Liver (tissue), 3 donors: Measurements from ENCODE around the gene RBM22.

Experiments
- ATF3 ChIP-seq: IDR thresholded peaks from 2 replicates; pipeline ENCODE4 v1.6.1; 2016; ENCODE audit warnings: antibody characterized with exemption
- CTCF ChIP-seq: fragments of 150-350 bp; IDR thresholded peaks from 2 replicates; pipeline ENCODE4 v1.5.1; 2017; ENCODE audit warnings: improper control_type of control experiment, low read depth, low read length; ENCODE audit not compliant: missing input control
- EGR1 ChIP-seq, 2 donors: IDR thresholded peaks; 2 replicates each; pipeline ENCODE4 v1.6.1; 2016 to 2018; ENCODE audit warnings: antibody characterized with exemption in 2 of 2, low read depth in 2 of 2
- GABPA ChIP-seq, 2 donors: IDR thresholded peaks in 1 of 2; conservative IDR thresholded peaks in 1 of 2; 2 replicates each; pipeline ENCODE4 v1.6.1; 2016; ENCODE audit warnings: antibody characterized with exemption in 2 of 2, mild to moderate bottlenecking in 1 of 2, moderate library complexity in 1 of 2
- HNF4A ChIP-seq, 2 donors: conservative IDR thresholded peaks; 2 replicates each; pipeline ENCODE4 v1.6.1; 2016; ENCODE audit warnings: antibody characterized with exemption in 2 of 2, mild to moderate bottlenecking in 2 of 2
- JUND ChIP-seq, 2 donors: IDR thresholded peaks; 2 replicates each; pipeline ENCODE4 v1.6.1; 2016; ENCODE audit warnings: antibody characterized with exemption in 2 of 2
- MAX ChIP-seq: IDR thresholded peaks from 2 replicates; pipeline ENCODE4 v1.6.1; 2016; ENCODE audit warnings: antibody characterized with exemption
- REST ChIP-seq: IDR thresholded peaks from 2 replicates; pipeline ENCODE4 v1.6.1; 2016; ENCODE audit warnings: antibody characterized with exemption, mild to moderate bottlenecking
- RXRA ChIP-seq, 2 donors: IDR thresholded peaks; 2 replicates each; pipeline ENCODE4 v1.6.1; 2017 to 2018; ENCODE audit warnings: antibody characterized with exemption in 2 of 2, mild to moderate bottlenecking in 1 of 2
- TAF1 ChIP-seq: conservative IDR thresholded peaks from 2 replicates; pipeline ENCODE4 v1.6.1; 2016; ENCODE audit warnings: antibody characterized with exemption, mild to moderate bottlenecking
- donor health status: healthy.
- donor health status: healthy.

GRCh38 chr5:150653145-150653761 is 47.6 kb downstream of the RBM22 start:
- TF ChIP-seq CTCF = no peak
- TF ChIP-seq GABPA (IDR thresholded peaks at IDR 0.05 in 1 of 2, conservative IDR thresholded peaks at IDR 0.05 in 1 of 2) = no peak
- TF ChIP-seq REST = no peak
- no peak for TF ChIP-seq ATF3
- TF ChIP-seq MAX = no peak
- TF ChIP-seq HNF4A (conservative IDR thresholded peaks at IDR 0.05) = no peak
- TF ChIP-seq EGR1 (IDR thresholded peaks at IDR 0.05; ENCODE audit: low read depth in 2 of 2) = no peak
- no peak for TF ChIP-seq TAF1
- no peak for TF ChIP-seq RXRA (IDR thresholded peaks at IDR 0.05)
- no peak for TF ChIP-seq JUND (IDR thresholded peaks at IDR 0.05)
